HG03095 (cell line): ENCODE data around the gene FAM3A.

Experiments used
- ATAC-seq: cut with Tn5 transposase; IDR thresholded peaks from one replicate; pipeline ENCODE4 v1.9.1; 2021; ENCODE audit warnings: moderate library complexity; ENCODE audit not compliant: unreplicated experiment

The FAM3A gene

DNA sequence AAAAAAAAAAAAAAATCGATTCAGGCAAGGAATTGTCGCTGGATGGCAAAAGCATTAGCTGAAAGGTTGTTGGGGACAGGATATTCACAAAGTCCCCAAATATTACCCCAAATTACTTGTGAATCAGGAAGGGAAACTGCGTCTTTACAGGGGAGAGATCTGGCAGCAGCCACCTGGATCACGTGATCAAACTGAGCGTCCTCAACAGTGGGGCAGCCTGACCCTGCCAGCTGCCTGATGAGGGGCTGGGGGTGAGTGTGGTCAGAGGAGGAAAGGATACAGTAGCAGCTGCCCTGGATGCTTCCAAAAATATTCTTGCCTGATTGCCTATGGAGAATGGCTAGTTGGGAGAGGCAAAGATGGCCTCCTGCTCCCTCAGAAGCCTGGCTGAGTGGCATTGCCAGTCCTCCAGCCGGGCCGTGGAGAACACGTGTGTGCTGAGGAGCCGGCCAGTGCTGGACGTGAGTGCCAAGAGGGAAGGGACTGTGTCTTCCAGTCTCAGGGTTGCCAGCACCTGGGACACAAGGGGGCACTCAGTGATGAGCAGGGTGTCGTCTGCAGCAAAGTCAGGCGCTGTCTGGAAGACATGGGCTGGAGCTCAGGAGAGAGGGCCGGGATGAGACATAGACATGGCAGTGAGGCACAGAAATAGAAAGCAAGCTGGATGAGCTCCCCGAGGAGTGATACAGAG is 34.0 kb downstream of the FAM3A start:
- ATAC-seq, result no peak

GRCh38 chrX:154481195-154481594 is 34.8 kb downstream of the FAM3A start:
- no peak for ATAC-seq

DNA sequence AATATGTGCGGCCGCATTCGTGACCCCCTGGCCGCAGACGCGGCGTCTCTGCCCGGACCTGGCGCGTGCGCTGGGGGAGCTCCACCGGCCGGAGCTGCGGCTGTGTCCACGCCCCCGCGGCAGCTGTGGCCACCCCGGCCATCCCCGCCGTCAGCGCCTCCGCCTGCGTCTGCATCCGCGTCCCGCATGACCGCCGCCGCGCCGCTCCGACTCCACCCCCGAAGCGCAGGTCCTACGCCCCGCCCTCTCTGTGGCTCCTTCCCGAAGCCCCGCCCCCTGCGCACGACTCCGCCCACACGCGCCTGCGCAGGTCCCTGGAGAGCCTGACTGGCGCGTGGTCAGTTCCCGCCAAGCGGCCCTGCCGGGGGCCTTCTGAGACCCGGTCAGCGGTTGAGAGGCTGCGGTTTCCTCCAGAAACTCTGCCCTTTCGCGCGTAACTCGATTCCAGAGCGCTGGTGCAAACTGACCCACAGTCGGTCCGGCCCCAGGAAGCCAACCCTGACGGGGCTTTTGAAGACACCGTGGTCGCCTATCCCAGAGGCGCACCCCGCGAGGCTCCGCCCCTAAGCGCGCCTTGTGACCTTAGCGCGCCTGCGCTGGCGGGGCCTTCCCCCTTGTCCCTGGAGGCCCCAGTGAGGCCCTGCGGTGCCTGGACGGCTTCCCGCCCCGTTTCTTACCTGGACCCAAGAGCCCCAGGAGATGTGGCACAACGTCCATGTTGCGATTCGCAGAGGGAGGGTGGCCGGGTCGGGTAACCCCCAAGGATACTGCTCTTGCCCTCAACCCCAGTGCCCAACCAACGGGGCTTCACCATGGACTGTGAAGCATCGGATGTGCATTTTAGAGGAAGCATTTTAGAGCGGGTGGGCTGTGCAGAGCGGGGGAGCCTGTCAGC is 37.1 kb downstream of the FAM3A start, which contains the start of gene LAGE3:
Gene LAGE3, minus strand, starts transcription at position 554 of the 895 bp plus-strand sequence. Its CDS starts 366 bp downstream, at position 188.
- peak; percentile 71 for ATAC-seq

DNA sequence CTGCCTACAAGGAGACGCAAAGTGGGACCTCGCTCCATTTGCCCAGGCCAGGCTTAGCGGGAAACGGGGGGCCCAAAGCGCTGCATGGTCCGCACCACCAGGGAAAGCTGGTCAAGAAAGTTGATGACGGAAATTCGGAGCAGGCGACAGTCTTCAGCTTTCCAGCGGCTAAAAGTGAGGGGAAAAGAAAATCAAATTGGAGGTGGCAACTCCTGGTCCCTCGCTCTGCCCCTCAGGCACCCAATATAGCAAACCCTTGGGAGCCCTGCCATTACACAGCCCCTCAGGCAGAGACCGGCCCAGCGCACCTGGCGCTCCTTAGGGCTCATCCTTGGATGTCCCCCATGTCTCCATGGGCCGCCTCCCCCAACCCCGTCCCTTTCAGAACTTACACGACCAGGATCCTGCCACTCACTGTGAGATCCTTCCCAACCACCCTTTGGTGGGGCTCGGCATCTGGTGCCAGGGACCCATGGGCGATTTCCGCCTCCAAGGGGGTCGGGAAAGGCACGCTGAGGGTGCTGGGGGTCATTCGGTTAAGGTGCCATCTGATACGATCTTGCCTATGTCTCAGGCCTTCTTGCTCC is 38.0 kb downstream of the FAM3A start:
- no peak for ATAC-seq

DNA sequence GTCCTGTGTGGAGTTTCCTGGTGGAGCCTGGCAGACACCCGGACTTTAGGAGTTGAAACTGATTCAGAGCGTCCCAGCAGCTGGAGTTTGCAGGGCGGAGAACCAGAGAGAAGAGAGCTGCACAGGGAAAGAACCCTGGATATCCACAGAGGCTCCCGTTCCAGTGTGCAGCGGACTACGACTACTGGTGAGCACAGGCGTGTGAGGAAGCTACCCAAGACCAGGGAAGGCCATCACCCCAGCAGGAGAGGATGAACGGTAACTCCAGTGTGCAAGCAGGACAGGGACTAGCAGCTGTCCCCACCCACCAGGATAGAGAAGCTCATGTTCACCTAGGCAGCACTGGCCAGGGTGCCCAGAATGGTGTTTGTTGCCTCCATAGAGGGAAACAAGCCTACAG is 39.2 kb downstream of the FAM3A start:
- ATAC-seq, result no peak

- no peak for ATAC-seq
Observed at GRCh38 chrX:154473683-154474082, 42.3 kb downstream of the FAM3A start.

- no peak for ATAC-seq
Observed at GRCh38 chrX:154472685-154473632, 43.1 kb downstream of the FAM3A start.

- ATAC-seq, result no peak
Observed at GRCh38 chrX:154471839-154472684, 44.0 kb downstream of the FAM3A start.

DNA sequence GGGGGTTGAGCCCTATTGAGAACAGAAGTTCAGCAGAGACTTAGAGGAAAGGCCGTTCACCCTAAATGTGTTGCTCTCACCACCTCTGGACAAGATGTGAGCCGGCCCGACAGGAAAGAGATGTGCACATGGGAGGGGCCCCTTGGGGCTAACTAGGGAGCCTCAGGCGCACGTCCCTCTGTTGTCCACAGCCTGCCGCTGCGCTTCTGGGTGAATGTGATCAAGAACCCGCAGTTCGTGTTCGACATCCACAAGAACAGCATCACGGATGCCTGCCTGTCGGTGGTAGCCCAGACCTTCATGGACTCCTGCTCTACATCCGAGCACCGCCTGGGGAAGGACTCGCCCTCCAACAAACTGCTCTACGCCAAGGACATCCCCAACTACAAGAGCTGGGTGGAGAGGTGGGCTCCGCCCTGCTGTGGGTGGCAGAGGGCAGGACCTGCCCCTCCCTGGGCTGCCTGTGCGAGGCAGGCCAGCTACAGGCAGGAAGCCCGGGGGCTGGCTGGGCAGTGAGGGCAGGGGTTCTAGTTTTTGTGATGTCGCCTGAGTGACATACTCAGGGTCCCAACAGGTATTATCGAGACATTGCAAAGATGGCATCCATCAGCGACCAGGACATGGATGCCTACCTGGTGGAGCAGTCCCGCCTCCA is 45.0 kb downstream of the FAM3A start:
- ATAC-seq, result no peak

GRCh38 chrX:154470434-154470833 is 45.6 kb downstream of the FAM3A start:
- no peak for ATAC-seq

- no peak for ATAC-seq
Observed at GRCh38 chrX:154469880-154470279, 46.2 kb downstream of the FAM3A start.

GRCh38 chrX:154469114-154469513 is 46.9 kb downstream of the FAM3A start:
- ATAC-seq, result no peak

GRCh38 chrX:154468217-154468616 is 47.8 kb downstream of the FAM3A start:
- ATAC-seq, result no peak

DNA sequence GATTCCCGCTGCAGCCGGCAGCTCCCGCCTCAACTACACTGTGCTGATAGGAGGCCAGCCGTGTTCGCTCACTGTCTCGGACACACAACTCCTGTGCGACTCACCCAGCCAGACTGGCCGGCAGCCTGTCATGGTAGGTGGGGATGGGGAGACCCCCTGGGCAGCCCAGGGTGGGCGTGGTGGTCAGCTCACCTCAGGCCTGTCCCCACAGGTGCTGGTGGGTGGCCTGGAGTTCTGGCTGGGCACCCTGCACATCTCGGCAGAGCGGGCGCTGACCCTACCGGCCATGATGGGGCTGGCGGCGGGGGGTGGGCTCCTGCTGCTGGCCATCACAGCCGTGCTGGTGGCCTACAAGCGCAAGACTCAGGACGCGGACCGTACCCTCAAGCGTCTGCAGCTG is 48.5 kb downstream of the FAM3A start:
- no peak for ATAC-seq

DNA sequence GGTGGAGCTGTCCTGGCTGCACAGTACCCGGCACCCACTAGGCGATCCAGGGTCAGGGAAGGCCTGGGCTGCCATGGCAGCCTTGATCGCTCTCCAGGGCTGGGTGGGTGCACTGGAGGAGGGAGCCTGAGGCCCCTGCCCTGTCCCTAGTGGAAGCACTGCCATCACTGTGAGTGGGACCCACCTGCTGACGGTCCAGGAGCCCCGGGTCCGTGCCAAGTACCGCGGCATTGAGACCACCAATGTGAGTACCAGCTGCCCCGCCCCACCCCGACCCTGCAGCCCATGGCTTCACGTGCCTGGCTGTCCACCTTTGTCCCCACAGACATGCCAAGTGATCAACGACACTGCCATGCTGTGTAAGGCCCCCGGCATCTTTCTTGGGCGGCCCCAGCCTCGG is 49.1 kb downstream of the FAM3A start:
- ATAC-seq, result no peak

GRCh38 chrX:154466036-154466435 is 50.0 kb downstream of the FAM3A start:
- no peak for ATAC-seq

DNA sequence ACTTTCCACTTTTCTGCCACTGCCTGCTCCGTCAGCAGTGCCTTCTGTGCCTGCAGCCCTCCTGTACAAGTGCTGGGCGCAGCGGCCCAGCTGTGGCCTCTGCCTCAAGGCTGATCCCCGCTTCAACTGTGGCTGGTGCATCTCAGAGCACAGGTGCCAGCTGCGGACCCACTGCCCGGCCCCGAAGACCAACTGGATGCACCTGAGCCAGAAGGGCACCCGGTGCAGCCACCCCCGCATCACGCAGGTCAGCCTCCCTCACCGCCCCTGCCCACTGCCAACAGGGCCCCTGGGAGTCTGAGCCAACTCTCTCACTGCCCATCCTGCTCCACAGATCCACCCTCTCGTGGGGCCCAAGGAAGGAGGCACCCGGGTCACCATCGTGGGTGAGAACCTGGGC is 50.4 kb downstream of the FAM3A start:
- no peak for ATAC-seq

GRCh38 chrX:154464806-154465365 is 51.1 kb downstream of the FAM3A start:
- ATAC-seq, result no peak
